Epithelial cell of esophagus (primary cell): Measurements from ENCODE around the gene AQP3.
"Not testable (repeated sequence)": the region's sequence is repeated elsewhere in the genome, so short reads cannot be mapped to it uniquely, and the experiment has no call there.

Source experiments
- DNase-seq: peaks from one replicate; pipeline ENCODE4 v3.0.0; 2010; ENCODE audit warnings: low read depth
- H3K4me3 ChIP-seq: 2 replicates; pipeline ENCODE4 v1.5.1; 2011; ENCODE audit warnings: mild to moderate bottlenecking, low read length, control low read depth
- TF ChIP-seq, protein P1 (sequence below): IDR thresholded peaks from 2 replicates; pipeline ENCODE4 v1.5.1; 2011; ENCODE audit warnings: low read depth, mild to moderate bottlenecking, low read length, control low read depth, inconsistent platforms; ENCODE audit not compliant: insufficient read depth; ENCODE audit errors: missing control alignments

Gene AQP3

DNA sequence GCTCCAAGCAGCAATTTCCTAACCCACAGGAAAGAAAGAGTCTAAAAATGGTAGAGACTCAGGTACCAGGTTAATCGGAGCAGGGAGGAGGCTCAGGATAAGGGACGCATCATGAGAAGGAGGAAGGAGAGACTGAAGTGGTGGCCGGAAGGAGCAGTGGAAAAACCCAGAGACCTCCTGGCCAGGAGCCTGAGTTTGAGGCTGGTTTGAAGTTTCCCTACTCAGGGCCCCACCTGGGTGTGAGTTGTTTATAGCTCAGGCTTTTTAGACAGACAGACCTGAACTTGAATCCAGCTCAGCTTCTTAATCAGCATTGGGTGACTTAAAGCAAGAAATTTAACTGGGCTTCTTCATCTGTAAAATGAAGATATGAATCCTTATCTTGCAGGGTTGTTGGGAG lies 33.1 kb downstream of the AQP3 start:
- no peak overlapping the region for H3K4me3 ChIP-seq
- no peak for DNase-seq
- TF ChIP-seq, protein P1, sequence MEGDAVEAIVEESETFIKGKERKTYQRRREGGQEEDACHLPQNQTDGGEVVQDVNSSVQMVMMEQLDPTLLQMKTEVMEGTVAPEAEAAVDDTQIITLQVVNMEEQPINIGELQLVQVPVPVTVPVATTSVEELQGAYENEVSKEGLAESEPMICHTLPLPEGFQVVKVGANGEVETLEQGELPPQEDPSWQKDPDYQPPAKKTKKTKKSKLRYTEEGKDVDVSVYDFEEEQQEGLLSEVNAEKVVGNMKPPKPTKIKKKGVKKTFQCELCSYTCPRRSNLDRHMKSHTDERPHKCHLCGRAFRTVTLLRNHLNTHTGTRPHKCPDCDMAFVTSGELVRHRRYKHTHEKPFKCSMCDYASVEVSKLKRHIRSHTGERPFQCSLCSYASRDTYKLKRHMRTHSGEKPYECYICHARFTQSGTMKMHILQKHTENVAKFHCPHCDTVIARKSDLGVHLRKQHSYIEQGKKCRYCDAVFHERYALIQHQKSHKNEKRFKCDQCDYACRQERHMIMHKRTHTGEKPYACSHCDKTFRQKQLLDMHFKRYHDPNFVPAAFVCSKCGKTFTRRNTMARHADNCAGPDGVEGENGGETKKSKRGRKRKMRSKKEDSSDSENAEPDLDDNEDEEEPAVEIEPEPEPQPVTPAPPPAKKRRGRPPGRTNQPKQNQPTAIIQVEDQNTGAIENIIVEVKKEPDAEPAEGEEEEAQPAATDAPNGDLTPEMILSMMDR, result no peak

DNA sequence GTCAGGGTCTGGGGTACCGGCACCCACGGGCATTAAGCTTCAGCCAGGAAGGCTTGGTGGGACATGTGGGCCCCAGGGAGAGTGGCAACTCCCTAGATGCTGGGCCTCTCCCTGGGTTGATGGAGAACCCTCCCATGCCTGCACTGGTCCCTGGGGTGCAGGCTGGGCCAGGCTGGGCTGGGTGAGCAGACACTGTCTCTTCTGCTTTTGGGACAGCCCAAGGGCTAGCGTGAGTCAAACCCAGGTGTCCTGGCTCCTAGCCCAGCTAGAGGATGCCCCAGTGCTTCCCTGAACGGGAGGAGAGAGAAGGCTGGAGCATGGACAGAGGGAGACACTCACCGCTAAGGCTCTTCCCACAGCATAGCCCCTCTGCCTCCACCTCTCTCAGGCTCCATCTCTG lies 39.3 kb downstream of the AQP3 start:
- TF ChIP-seq, protein P1, result no peak
- no peak overlapping the region for H3K4me3 ChIP-seq
- DNase-seq, result peak; percentile 76

DNA sequence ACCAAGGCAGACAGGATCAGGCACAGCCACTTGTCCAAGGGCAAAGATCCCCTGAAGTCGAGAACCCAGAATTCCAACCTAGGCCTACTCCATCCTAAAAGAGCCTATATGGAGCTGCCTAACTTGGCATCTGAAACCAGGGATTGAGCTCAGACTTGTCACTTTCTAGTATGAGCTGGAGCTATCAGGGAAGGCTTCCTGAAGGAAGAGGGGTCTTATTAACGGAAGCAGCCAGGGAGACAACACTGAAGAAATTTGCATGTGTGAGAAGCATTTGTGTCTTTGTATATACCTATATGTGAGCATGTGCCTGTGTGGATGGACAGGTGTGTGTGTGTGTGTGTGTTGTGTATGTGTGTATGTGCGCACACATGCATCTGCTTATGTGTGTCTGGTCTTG lies 40.3 kb downstream of the AQP3 start:
- TF ChIP-seq, protein P1, result no peak
- no peak overlapping the region for H3K4me3 ChIP-seq

DNA sequence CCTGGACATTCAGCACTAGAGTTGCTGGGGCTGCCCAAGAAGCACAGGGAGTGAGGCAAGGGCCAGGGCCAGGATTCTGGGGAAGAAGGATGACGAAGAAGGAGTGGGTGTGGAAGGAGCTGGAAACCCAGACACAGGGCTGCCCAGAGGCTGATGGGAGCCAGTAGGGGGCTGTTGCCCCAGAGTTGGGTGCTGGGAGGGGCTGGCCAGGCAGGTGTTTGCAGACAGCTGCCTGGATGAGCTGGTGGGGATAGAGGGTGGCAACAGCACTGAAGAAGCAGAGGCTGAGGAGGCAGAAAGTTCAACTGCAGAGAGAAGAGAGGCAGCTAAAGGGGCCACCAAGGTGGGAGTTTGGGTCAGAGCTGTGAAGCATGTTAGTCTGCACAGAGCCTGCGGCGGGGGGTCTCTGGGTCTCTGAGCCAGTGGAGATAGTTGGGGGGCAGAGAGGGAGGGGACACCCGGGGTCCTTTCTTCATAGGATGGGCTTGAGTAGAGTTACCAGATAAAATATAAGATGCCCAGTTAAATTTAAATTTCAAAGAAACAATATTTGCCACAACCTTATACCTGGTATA lies 42.5 kb downstream of the AQP3 start:
- TF ChIP-seq, protein P1, result peak; percentile 1
- no peak overlapping the region for H3K4me3 ChIP-seq
- no peak for DNase-seq

More for the DNA sequence above, 40.3 kb downstream of the AQP3 start:
- no peak for DNase-seq

DNA sequence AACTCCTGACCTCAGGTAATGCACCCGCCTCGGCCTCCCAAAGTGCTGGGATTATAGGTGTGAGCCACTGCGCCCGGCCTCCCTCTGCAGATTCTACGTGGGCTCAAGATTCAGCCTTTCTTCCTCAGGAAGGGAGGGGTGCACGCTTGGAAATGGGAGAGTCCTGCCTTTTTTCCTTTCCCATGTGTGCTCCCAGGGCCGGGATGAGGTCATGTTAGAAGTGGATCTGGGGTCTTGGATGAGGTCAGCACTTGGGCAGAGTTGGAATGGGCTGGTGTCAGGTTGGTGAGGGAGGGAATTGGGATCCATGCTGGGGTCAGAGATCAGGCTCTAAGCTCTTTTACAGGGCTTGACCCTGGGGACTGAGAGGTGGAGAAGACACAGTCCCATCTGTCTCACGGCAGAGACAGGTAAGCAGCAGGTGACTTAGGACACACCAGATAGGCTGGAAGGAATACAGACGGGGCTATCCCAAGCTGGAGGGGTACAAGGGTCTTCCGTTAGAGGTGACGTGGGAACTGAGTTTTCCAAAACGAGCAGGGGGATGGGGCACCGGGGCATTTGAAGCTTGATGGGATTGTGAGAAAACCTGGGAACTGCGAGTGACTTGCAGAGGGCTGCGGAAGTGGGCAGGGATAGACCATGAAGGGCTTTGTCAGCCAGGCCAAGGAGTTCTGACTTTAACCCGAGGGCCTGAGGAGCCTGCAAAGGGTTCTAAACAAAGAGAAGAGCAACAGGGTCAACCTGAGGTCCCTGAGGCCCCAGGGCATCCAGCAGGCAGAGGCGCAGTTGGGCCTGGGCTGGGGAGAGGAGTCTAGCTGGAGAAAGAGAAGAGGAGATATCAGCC lies 43.2 kb downstream of the AQP3 start:
- no peak for DNase-seq
- no peak overlapping the region for H3K4me3 ChIP-seq
- TF ChIP-seq, protein P1, result no peak

DNA sequence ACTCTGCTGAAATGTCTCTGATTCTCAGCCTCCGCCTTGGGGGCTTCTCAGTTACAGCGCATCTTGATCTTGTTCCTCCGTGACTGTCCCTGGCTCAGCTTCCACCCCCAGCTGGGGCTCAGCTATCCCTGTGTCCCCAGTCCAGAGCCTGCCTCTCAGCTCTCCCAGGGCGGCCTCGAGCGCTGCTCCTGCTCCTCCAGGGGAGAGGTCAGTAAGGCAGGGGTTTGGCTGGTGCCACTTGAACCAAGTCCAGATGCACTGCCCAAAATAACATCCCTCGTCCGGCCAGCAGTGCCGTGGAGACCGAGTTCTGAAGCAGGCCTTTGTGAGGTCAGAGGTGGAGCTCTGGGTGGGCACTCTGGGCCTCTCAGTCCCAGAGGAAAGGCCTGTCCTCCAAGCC lies 45.0 kb downstream of the AQP3 start, which contains the start of gene AQP7:
TSS of gene AQP7 (minus strand) at position 198 of the 400 bp plus-strand sequence. CDS start 1,306 bp downstream, outside the sequence.
- not testable (repeated sequence) for DNase-seq, H3K4me3 ChIP-seq

DNA sequence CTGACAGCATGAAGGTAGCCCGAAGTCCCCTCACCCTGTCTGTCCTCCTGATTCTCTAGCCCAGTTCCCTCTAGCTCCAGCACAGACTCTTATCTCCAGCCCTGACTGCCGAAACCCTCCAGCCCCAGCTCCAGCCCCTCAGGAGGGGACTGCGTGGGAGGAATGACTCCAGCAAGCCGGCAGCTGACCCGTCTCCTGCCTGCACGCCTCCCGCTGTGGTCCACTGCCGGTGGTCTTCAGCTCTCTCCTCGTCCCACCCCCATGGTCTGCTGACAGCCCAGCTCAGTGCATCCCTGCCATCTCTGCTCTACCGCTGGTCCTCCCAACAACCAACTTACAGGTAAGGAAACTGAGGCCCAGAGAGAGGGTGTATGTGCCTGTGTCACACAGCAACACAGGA lies 45.6 kb downstream of the AQP3 start:
- DNase-seq, result not testable (repeated sequence)

DNA sequence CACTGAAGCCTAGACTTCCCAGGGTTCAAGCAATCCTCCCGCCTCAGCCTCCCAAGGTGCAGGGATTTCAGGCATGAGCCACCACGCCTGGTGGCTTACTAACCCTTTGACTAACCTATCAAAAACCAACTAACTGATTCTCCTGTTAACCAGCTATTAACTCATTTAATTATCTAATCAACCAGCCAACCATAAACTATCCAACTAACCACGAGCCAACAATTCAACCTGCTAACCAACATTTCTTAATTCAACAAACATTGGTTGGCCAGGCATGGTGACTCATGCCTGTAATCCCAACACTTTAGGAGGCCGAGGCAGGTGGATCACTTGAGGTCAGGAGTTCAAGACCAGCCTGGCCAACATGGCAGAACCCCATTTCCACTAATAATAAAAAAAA lies 48.3 kb downstream of the AQP3 start:
- not testable (repeated sequence) for DNase-seq, H3K4me3 ChIP-seq

More for the DNA sequence above, 45.6 kb downstream of the AQP3 start:
- H3K4me3 ChIP-seq, result not testable (repeated sequence)

DNA sequence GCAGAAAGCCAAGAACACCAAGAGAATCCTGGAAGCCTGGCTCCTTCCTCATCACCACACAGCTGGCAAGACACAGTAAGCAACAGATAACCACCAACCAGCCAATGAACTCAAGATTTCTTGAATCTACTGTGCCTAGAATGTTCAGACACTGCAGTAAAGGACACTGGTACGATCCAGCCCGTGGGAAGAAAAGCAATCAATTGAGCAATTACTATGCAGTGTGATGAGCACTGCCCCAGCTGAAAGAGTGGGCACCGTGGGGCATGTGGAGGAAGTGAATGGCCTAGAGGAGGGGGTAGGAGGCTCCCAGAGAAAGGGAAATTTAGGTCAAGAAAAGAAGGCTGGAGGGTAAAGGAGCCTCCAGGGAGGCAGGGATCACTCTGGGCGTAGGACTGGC lies 49.6 kb downstream of the AQP3 start:
- H3K4me3 ChIP-seq, DNase-seq: not testable (repeated sequence)

DNA sequence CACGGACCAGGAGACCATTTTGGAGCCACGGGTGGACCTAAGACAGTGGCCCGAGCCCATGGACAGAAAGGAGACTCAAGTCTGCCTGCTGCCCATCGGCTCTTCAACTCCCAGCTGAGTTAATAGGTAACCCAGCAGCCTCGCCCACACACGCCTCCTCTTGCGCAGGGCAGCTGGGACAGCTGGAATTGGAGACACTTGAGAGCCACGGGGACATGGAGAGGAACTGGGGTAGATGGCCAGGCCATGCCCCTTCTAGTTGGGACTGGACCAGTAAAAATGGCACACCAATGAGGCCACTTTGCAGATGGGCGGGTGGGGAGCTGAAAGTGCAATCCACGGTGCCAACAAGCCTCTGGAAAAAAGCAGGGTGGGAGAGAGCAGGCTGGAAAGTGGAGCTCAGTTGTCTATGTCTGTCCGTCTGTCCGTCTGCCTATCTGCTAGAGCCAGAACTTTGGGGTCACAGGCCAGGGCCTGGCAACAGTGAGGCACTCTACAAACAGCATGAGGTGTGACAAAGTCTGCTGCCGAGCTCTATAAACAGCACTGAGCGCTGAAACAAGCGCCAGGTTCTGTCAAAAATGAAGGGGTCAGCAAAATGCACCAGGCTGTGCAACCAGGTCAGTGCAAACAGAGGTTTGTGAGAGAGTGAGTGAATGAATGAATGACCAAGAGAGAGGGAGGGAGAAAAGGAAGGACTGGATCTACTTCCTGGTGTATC lies 52.1 kb downstream of the AQP3 start:
- DNase-seq, H3K4me3 ChIP-seq: not testable (repeated sequence)

DNA sequence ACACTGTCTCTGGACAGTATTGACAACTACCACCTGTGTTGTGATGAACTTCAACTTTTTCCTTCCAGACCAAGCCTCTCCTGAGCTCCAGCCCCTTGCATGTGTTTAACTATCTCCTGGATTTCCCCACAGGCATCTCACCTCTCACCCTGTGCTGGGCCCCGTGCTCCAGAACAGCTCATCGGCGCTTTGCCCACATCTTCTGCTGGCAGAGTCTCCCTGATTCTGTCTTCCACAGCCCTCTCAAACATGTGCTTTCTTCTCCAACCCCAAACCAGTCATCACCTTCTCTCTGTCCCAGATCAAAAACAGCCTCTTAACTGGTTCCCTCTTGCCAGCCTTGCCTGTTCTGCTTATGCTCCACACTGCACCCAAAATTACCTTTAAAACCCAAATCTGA lies 53.4 kb downstream of the AQP3 start:
- not testable (repeated sequence) for DNase-seq, H3K4me3 ChIP-seq
